ENCODE results near the gene C6orf89.

Gene C6orf89

DNA sequence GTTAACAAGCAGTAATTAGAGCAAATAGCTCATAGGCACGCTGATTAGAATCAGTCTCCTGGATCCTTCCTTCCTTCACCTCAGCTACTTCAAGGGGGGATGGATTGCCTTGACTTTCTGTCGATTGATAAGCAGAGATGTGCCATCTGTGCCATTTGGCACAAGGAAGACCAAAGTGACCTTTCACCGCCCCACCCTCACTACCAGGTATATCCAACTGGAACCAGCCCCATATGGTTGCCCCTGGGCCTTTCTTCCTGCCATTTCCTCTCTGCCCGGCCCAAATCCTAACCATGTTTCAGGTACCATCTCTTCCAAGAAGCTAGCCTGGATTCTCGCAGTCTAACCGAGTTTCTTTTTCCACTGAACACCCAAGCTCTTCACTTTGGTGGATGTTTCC is 37.8 kb upstream of the C6orf89 start:
- Histone ChIP-seq H3K4me3 (ENCODE audit: low read length, poor library complexity, severe bottlenecking) (no peak overlapping the region), H3F3A (ENCODE audit: low read depth) (no peaks in the 10 kb centered on the region), H3K36me3 (ENCODE audit: insufficient read depth, low read length) (peaks cover 15% of the 10 kb centered on the region), H3K4me1 (ENCODE audit: insufficient read depth, low read length, poor library complexity, severe bottlenecking) (no peaks in the 10 kb centered on the region), H3K9me2 (replicated peaks; ENCODE audit: low read depth, low read length) (no peaks in the 10 kb centered on the region), H3K9ac (ENCODE audit: low read depth, low read length, poor library complexity, severe bottlenecking) (no peak overlapping the region), H4K20me1 (ENCODE audit: insufficient read depth, low read length, poor library complexity, severe bottlenecking) (no peaks in the 10 kb centered on the region), H3K79me2 (ENCODE audit: insufficient read depth, low read length) (no peaks in the 10 kb centered on the region), H3K27me3 (ENCODE audit: insufficient read depth, low read length, poor library complexity, severe bottlenecking) (no peaks in the 10 kb centered on the region), H3K9me3 (ENCODE audit: insufficient read depth, low read depth, low read length) (no peaks in the 10 kb centered on the region), H3K4me2 (ENCODE audit: low read depth, low read length, poor library complexity, severe bottlenecking) (no peak overlapping the region), H2AFZ (ENCODE audit: low read length) (no peak overlapping the region)
- TF ChIP-seq, protein P1, sequence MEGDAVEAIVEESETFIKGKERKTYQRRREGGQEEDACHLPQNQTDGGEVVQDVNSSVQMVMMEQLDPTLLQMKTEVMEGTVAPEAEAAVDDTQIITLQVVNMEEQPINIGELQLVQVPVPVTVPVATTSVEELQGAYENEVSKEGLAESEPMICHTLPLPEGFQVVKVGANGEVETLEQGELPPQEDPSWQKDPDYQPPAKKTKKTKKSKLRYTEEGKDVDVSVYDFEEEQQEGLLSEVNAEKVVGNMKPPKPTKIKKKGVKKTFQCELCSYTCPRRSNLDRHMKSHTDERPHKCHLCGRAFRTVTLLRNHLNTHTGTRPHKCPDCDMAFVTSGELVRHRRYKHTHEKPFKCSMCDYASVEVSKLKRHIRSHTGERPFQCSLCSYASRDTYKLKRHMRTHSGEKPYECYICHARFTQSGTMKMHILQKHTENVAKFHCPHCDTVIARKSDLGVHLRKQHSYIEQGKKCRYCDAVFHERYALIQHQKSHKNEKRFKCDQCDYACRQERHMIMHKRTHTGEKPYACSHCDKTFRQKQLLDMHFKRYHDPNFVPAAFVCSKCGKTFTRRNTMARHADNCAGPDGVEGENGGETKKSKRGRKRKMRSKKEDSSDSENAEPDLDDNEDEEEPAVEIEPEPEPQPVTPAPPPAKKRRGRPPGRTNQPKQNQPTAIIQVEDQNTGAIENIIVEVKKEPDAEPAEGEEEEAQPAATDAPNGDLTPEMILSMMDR (conservative IDR thresholded peaks at IDR 0.05; ENCODE audit: low read length): no peak
- TF ChIP-seq EZH2phosphoT487 (IDR thresholded peaks at IDR 0.05; ENCODE audit: borderline replicate concordance): no peak

DNA sequence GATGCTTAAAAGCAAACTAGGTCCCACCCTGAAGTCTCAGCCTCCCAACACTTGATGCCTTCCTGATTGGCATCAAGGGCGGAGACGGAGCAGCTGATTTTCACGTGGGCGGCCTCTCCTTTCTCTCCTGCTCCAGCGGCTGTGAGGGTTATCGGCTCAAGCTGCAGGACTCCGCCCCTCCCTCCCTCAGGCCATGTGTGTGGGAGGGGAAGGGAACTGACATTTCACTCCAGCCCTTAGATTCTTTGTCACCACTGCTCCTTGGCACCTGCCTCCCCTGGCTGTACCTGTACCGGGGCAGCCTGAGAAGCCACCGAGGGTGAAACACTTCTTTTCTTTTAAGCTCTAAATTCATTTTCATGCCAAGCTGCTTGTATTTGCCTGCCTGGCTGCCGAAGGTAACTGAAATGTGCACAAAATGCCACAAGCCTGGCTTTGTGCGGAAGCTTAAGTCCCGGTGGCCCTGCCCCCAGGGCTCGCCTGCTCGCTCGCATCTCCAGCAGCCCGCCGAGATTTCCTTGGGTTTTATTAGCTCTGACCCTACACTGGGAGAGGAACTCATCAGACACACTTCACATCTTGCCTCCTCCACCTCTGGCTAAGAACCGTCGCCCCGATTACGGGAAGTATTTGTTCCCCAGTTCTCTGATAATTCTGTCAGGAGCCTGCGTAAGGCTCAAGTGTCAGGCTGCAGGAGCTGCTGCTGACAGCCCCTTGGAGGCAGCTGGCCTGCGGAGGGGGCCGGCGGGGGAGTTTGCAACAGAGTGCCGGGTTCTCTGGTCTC is 36.9 kb upstream of the C6orf89 start:
- Histone ChIP-seq H3K4me1 (ENCODE audit: insufficient read depth, low read length, poor library complexity, severe bottlenecking) (no peaks in the 10 kb centered on the region), H3K36me3 (ENCODE audit: insufficient read depth, low read length) (peaks cover 24% of the 10 kb centered on the region), H3K9ac (ENCODE audit: low read depth, low read length, poor library complexity, severe bottlenecking) (no peak overlapping the region), H2AFZ (ENCODE audit: low read length) (no peak overlapping the region), H3K4me3 (ENCODE audit: low read length, poor library complexity, severe bottlenecking) (no peak overlapping the region), H3K9me3 (ENCODE audit: insufficient read depth, low read depth, low read length) (no peaks in the 10 kb centered on the region), H3K79me2 (ENCODE audit: insufficient read depth, low read length) (no peaks in the 10 kb centered on the region), H3K9me2 (replicated peaks; ENCODE audit: low read depth, low read length) (no peaks in the 10 kb centered on the region), H3K27me3 (ENCODE audit: insufficient read depth, low read length, poor library complexity, severe bottlenecking) (no peaks in the 10 kb centered on the region), H4K20me1 (ENCODE audit: insufficient read depth, low read length, poor library complexity, severe bottlenecking) (no peaks in the 10 kb centered on the region), H3K4me2 (ENCODE audit: low read depth, low read length, poor library complexity, severe bottlenecking) (no peak overlapping the region), H3F3A (ENCODE audit: low read depth) (no peaks in the 10 kb centered on the region)
- TF ChIP-seq, protein P1 (conservative IDR thresholded peaks at IDR 0.05; ENCODE audit: low read length): no peak
- TF ChIP-seq EZH2phosphoT487 (IDR thresholded peaks at IDR 0.05; ENCODE audit: borderline replicate concordance): no peak

DNA sequence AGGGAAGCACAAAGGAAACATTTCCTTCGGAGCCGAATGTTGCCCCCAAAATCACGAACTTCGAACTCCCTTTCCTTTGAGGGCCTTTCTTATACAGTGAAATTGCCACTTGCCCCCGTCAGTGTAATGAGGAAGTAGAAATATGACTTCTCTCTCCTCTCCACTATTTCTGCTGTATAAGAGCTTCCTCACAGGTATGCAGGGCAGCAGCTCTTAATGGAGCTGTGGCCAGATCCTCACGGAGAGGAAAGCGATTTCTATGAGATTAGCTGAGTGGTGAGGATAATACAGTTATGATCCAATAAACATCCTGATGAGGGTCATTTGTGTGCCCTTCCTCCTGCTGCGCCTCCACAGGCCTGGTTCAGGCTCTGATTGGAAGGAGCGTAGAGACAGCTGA is 35.7 kb upstream of the C6orf89 start:
- H3K9me2 ChIP-seq (replicated peaks; ENCODE audit: low read depth, low read length): no peaks in the 10 kb centered on the region
- no peaks in the 10 kb centered on the region for H3F3A ChIP-seq (ENCODE audit: low read depth)
- no peak overlapping the region for H3K4me2 ChIP-seq (ENCODE audit: low read depth, low read length, poor library complexity, severe bottlenecking)
- H4K20me1 ChIP-seq (ENCODE audit: insufficient read depth, low read length, poor library complexity, severe bottlenecking): no peaks in the 10 kb centered on the region
- H3K36me3 ChIP-seq (ENCODE audit: insufficient read depth, low read length): peaks cover 36% of the 10 kb centered on the region
- H3K9me3 ChIP-seq (ENCODE audit: insufficient read depth, low read depth, low read length): no peaks in the 10 kb centered on the region
- H3K27me3 ChIP-seq (ENCODE audit: insufficient read depth, low read length, poor library complexity, severe bottlenecking): no peaks in the 10 kb centered on the region
- no peak overlapping the region for H3K9ac ChIP-seq (ENCODE audit: low read depth, low read length, poor library complexity, severe bottlenecking)
- no peaks in the 10 kb centered on the region for H3K4me1 ChIP-seq (ENCODE audit: insufficient read depth, low read length, poor library complexity, severe bottlenecking)
- H3K4me3 ChIP-seq (ENCODE audit: low read length, poor library complexity, severe bottlenecking): no peak overlapping the region
- TF ChIP-seq, protein P1 (conservative IDR thresholded peaks at IDR 0.05; ENCODE audit: low read length): no peak
- TF ChIP-seq EZH2phosphoT487 (IDR thresholded peaks at IDR 0.05; ENCODE audit: borderline replicate concordance): no peak
- no peaks in the 10 kb centered on the region for H3K79me2 ChIP-seq (ENCODE audit: insufficient read depth, low read length)
- H2AFZ ChIP-seq (ENCODE audit: low read length): no peak overlapping the region

Data from Loucy (cell line).